IMR-90 (cell line): ENCODE measurements around the gene DCAF5. TPM values are rescaled to one million over a fixed set of nuclear protein-coding genes. Genes with fewer than 3 reads are reported as not detected.

ENCODE experiments used
- ATAC-seq: fragments of 200-7000 bp; cut with Tn5 transposase; 2 replicates; pipeline ENCODE4 v1.9.1; 2020; ENCODE audit warnings: low read depth, mild to moderate bottlenecking, moderate library complexity
- BruUV-seq: library from RNA; stranded (reverse); fragments of 400-500 nt; replicated peaks from 2 replicates; lab custom pipeline; 2021; lab: Mats Ljungman, UMichigan
- CTCF ChIA-PET: fragments of 300-600 bp; formaldehyde crosslinking; extraction: SDS; loops from one replicate; lab custom pipeline; 2021; ENCODE audit warnings: antibody characterized with exemption; lab: Yijun Ruan, JAX
- POLR2A ChIA-PET: fragments of 300-600 bp; sonication (Branson Sonifier 250); formaldehyde crosslinking; loops from one replicate; lab custom pipeline; 2022; ENCODE audit warnings: antibody characterized with exemption; ENCODE audit not compliant: unreplicated experiment; lab: Charles Lee
- DNase-seq: peaks from one replicate; pipeline ENCODE4 v3.0.0; 2013
- H2AFZ ChIP-seq: replicated peaks from 2 replicates; pipeline ENCODE3; 2013; ENCODE audit warnings: low read length, mild to moderate bottlenecking; ENCODE audit not compliant: poor library complexity
- H2AK5ac ChIP-seq: 2 replicates; pipeline ENCODE4 v1.6.1; 2013; ENCODE audit warnings: low read depth, low read length, inconsistent platforms
- H2AK9ac ChIP-seq: replicated peaks from 2 replicates; pipeline ENCODE3; 2013; ENCODE audit warnings: mild to moderate bottlenecking, low read depth, low read length, moderate library complexity; ENCODE audit not compliant: poor library complexity
- H2BK120ac ChIP-seq: 2 replicates; pipeline ENCODE4 v1.6.1; 2013; ENCODE audit warnings: low read depth, low read length, inconsistent platforms
- H2BK15ac ChIP-seq: 3 replicates; pipeline ENCODE4 v1.6.1; 2013; ENCODE audit warnings: low read depth, low read length, inconsistent platforms
- H2BK20ac ChIP-seq: 2 replicates; pipeline ENCODE4 v1.6.1; 2013; ENCODE audit warnings: low read depth, mild to moderate bottlenecking, inconsistent platforms, low read length, moderate library complexity
- H2BK5ac ChIP-seq: 2 replicates; pipeline ENCODE4 v1.6.1; 2013; ENCODE audit warnings: mild to moderate bottlenecking, low read depth, low read length, inconsistent platforms; ENCODE audit not compliant: poor library complexity, severe bottlenecking
- H3K14ac ChIP-seq: replicated peaks from 2 replicates; pipeline ENCODE4 v1.6.1; 2013; ENCODE audit warnings: low read depth, low read length, inconsistent platforms
- H3K18ac ChIP-seq: 2 replicates; pipeline ENCODE4 v1.6.1; 2013; ENCODE audit warnings: low read depth, low read length, control low read depth
- H3K23ac ChIP-seq: 2 replicates; pipeline ENCODE4 v1.6.1; 2013; ENCODE audit warnings: low read depth, low read length, inconsistent platforms
- H3K27ac ChIP-seq: 2 replicates; pipeline ENCODE4 v1.5.1; 2013; ENCODE audit warnings: mild to moderate bottlenecking, control low read depth, low read length; ENCODE audit not compliant: insufficient read depth
- H3K27me3 ChIP-seq: 2 replicates; pipeline ENCODE4 v1.6.1; 2013; ENCODE audit warnings: low read length; ENCODE audit not compliant: control insufficient read depth, insufficient read depth
- H3K36me3 ChIP-seq: 2 replicates; pipeline ENCODE4 v1.6.1; 2013; ENCODE audit warnings: low read length, mixed read lengths; ENCODE audit not compliant: control insufficient read depth, insufficient read depth
- H3K4ac ChIP-seq: 2 replicates; pipeline ENCODE4 v1.6.1; 2013; ENCODE audit warnings: low read depth, low read length, inconsistent platforms
- H3K4me1 ChIP-seq: 2 replicates; pipeline ENCODE4 v1.6.1; 2013; ENCODE audit warnings: low read length, mixed read lengths; ENCODE audit not compliant: control insufficient read depth, insufficient read depth
- H3K4me2 ChIP-seq: 2 replicates; pipeline ENCODE4 v1.6.1; 2013; ENCODE audit warnings: low read depth, mild to moderate bottlenecking, control low read depth, low read length, moderate library complexity
- H3K4me3 ChIP-seq: 2 replicates; pipeline ENCODE4 v1.5.1; 2013; ENCODE audit warnings: low read depth, mild to moderate bottlenecking, control low read depth, low read length, moderate library complexity; ENCODE audit not compliant: insufficient read depth
- H3K56ac ChIP-seq: 2 replicates; pipeline ENCODE4 v1.6.1; 2013; ENCODE audit warnings: low read length, inconsistent platforms; ENCODE audit not compliant: insufficient read depth; ENCODE audit errors: extremely low read depth
- H3K79me1 ChIP-seq, 2 experiments: 2 replicates each; pipeline ENCODE4 v1.6.1; 2013; ENCODE audit warnings: low read length in 2 of 2, inconsistent platforms in 1 of 2, low read depth in 1 of 2
- H3K9ac ChIP-seq: 2 replicates; pipeline ENCODE4 v1.6.1; 2013; ENCODE audit warnings: low read depth, low read length, control low read depth
- H3K9me1 ChIP-seq: 2 replicates; pipeline ENCODE4 v1.6.1; 2013; ENCODE audit warnings: low read length, inconsistent platforms; ENCODE audit not compliant: insufficient read depth
- H3K9me3 ChIP-seq: 2 replicates; pipeline ENCODE4 v1.6.1; 2013; ENCODE audit warnings: low read length; ENCODE audit not compliant: control insufficient read depth, insufficient read depth
- H4K20me1 ChIP-seq: 2 replicates; pipeline ENCODE4 v1.6.1; 2013; ENCODE audit warnings: low read length, inconsistent platforms; ENCODE audit not compliant: insufficient read depth
- H4K5ac ChIP-seq: 2 replicates; pipeline ENCODE4 v1.6.1; 2013; ENCODE audit warnings: mild to moderate bottlenecking, low read depth, low read length, control low read depth
- H4K8ac ChIP-seq, 2 experiments: 2 replicates each; pipeline ENCODE4 v1.6.1; 2013; ENCODE audit warnings: low read depth in 2 of 2, low read length in 2 of 2, control low read depth in 1 of 2, inconsistent platforms in 1 of 2
- H4K91ac ChIP-seq: 2 replicates; pipeline ENCODE4 v1.6.1; 2013; ENCODE audit warnings: low read depth, low read length, inconsistent platforms; ENCODE audit not compliant: insufficient read depth
- CEBPB ChIP-seq: IDR thresholded peaks from 2 replicates; pipeline ENCODE4 v1.6.1; 2012; ENCODE audit warnings: low read depth, low read length, improper control_type of control experiment
- CHD1 ChIP-seq: IDR thresholded peaks from 2 replicates; pipeline ENCODE4 v1.6.1; 2012; ENCODE audit warnings: low read depth, low read length, improper control_type of control experiment
- FOS ChIP-seq: fragments of 150-350 bp; IDR thresholded peaks from 2 replicates; pipeline ENCODE4 v1.6.1; 2016; ENCODE audit warnings: low read depth, low read length
- MAZ ChIP-seq: IDR thresholded peaks from 2 replicates; pipeline ENCODE4 v1.6.1; 2012; ENCODE audit warnings: low read depth, mild to moderate bottlenecking, low read length, improper control_type of control experiment, moderate library complexity, borderline replicate concordance
- MXI1 ChIP-seq: IDR thresholded peaks from 2 replicates; pipeline ENCODE4 v1.6.1; 2012; ENCODE audit warnings: low read depth, mild to moderate bottlenecking, low read length, moderate library complexity, borderline replicate concordance
- NFE2L2 ChIP-seq: fragments of 150-350 bp; IDR thresholded peaks from 2 replicates; pipeline ENCODE4 v1.6.1; 2016; ENCODE audit warnings: low read depth, mild to moderate bottlenecking, low read length
- POLR2A ChIP-seq: IDR thresholded peaks from 2 replicates; pipeline ENCODE4 v1.6.1; 2012; ENCODE audit warnings: mild to moderate bottlenecking, low read depth, low read length
- RAD21 ChIP-seq: IDR thresholded peaks from 2 replicates; pipeline ENCODE4 v1.6.1; 2012; ENCODE audit warnings: low read length, improper control_type of control experiment
- RCOR1 ChIP-seq: IDR thresholded peaks from 2 replicates; pipeline ENCODE4 v1.6.1; 2012; ENCODE audit warnings: mild to moderate bottlenecking, low read length, improper control_type of control experiment; ENCODE audit not compliant: insufficient replicate concordance
- RFX5 ChIP-seq: IDR thresholded peaks from 2 replicates; pipeline ENCODE4 v1.8.0; 2012; ENCODE audit warnings: low read depth, mild to moderate bottlenecking, low read length, moderate library complexity
- SMC3 ChIP-seq: fragments of 150-350 bp; IDR thresholded peaks from 2 replicates; pipeline ENCODE4 v1.6.1; 2016; ENCODE audit warnings: low read depth, mild to moderate bottlenecking, antibody characterized with exemption, low read length, moderate library complexity
- WGBS, 2 experiments: methylation state at CpG; one replicate each; pipeline versions ENCODE4 v1.1.5 to v1.1.7; 2013; ENCODE audit warnings: missing lambda C conversion rate in 2 of 2; ENCODE audit not compliant: insufficient read length in 1 of 2; ENCODE audit errors: extremely low coverage in 2 of 2; 5-methylcytosine and 5-hydroxymethylcytosine counted together
- dilution Hi-C: fragments of 300-500 bp; cut with HindIII; formaldehyde crosslinking; loops from one replicate; pipeline ENCODE4 v1.14.3; 2018; ENCODE audit warnings: low sequenced_read_pairs; ENCODE audit not compliant: unreplicated experiment
- in situ Hi-C: fragments of 300-500 bp; cut with MboI; formaldehyde crosslinking; loops from 3 replicates; pipeline ENCODE4 v1.14.3; 2019; ENCODE audit warnings: low sequenced_read_pairs, inconsistent platforms, mixed read lengths
- intact Hi-C: fragments of 100-400 bp; cut with micrococcal nuclease; formaldehyde crosslinking; loops from 2 replicates; pipeline ENCODE4 v1.10.0; 2022
- polyA plus RNA-seq, 3 experiments: library from polyadenylated mRNA; depleted of rRNA; stranded (reverse); fragments of >200 nt; gene quantifications; 2 replicates each; pipeline ENCODE4 v1.2.3, GENCODE V29; 2012; ENCODE audit warnings: low replicate concordance in 1 of 3
- total RNA-seq: library from RNA; depleted of rRNA; stranded (reverse); fragments of >200 nt; gene quantifications from 2 replicates; pipeline ENCODE4 v1.2.3, GENCODE V29; 2012
- TF ChIP-seq, protein P1 (sequence below): fragments of 150-350 bp; IDR thresholded peaks from 2 replicates; pipeline ENCODE4 v1.6.1; 2016; ENCODE audit warnings: low read depth, mild to moderate bottlenecking, low read length, moderate library complexity, borderline replicate concordance
- TF ChIP-seq, protein P2 (sequence below): conservative IDR thresholded peaks from 2 replicates; pipeline ENCODE4 v1.5.1; 2012; ENCODE audit warnings: mild to moderate bottlenecking, low read depth, low read length, improper control_type of control experiment

The DCAF5 gene
- total and polyA plus RNA-seq, 2 of the 4 experiments (the other 2 are of a cell fraction) = 17.6 to 30.4 TPM

- ChIA-PET CTCF (no interaction called here), POLR2A (interaction anchor here (0.7 kb wide), 1 partner anchor 44 kb away, joined by 3 read pairs; no protein-coding TSS in a partner anchor)
- WGBS, 2 experiments = no CpG with 5 or more reads among the region's 3 CpGs
- Histone ChIP-seq H2BK120ac (no peak overlapping the region), H3K9me3 (no peaks in the 10 kb centered on the region), H3K18ac (0 out of 2 replicates have a peak overlapping the region, but pooled peaks have one; percentile 18), H3K27me3 (no peaks in the 10 kb centered on the region), H2BK20ac (no peak overlapping the region), H2AK5ac (peak overlapping the region; percentile 60; the same call in 1 of the 2 replicates), H3K27ac (no peak overlapping the region), H3K4me3 (no peak overlapping the region), H3K9me1 (peaks cover 53% of the 10 kb centered on the region), H3K4me2 (no peak overlapping the region), H2BK5ac (no peak overlapping the region), H3K23ac (no peak overlapping the region), H3K36me3 (peaks cover 4% of the 10 kb centered on the region), H3K9ac (no peak overlapping the region), H2BK15ac (0 out of 3 replicates have a peak overlapping the region, but pooled peaks have one; percentile 4), H4K5ac (no peak overlapping the region), H4K91ac (no peak overlapping the region), H3K4me1 (peaks cover 44% of the 10 kb centered on the region), H4K20me1 (peaks cover 14% of the 10 kb centered on the region; the same call in 1 of the 2 replicates), H3K79me1 (peaks cover 22 to 73% of the 10 kb centered on the region in 2 experiments), H4K8ac (no peak overlapping the region), H2AK9ac (no peak overlapping the region), H3K14ac (no peak overlapping the region), H3K56ac (no peak overlapping the region), H2AFZ (no peak overlapping the region), H3K4ac (peak overlapping the region; percentile 50; the same call in 1 of the 2 replicates)
- ATAC-seq (no peak), DNase-seq (no peak)
- BruUV-seq = no TSS peak
- dilution Hi-C loops = no loop called here
- intact Hi-C loops = loop anchor here (10.0 kb wide), 1 partner anchor 46 kb away; no protein-coding TSS in a partner anchor
- in situ Hi-C loops = no loop called here
- TF ChIP-seq RFX5 = no peak
- no peak for TF ChIP-seq RCOR1
- TF ChIP-seq FOS = no peak
- TF ChIP-seq MXI1 = no peak
- TF ChIP-seq, protein P1, sequence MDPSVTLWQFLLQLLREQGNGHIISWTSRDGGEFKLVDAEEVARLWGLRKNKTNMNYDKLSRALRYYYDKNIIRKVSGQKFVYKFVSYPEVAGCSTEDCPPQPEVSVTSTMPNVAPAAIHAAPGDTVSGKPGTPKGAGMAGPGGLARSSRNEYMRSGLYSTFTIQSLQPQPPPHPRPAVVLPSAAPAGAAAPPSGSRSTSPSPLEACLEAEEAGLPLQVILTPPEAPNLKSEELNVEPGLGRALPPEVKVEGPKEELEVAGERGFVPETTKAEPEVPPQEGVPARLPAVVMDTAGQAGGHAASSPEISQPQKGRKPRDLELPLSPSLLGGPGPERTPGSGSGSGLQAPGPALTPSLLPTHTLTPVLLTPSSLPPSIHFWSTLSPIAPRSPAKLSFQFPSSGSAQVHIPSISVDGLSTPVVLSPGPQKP = no peak
- no peak for TF ChIP-seq RAD21
- no peak for TF ChIP-seq MAZ
- TF ChIP-seq SMC3 = no peak
- TF ChIP-seq POLR2A = no peak
- no peak for TF ChIP-seq CEBPB
- no peak for TF ChIP-seq NFE2L2
- TF ChIP-seq CHD1 = no peak
- TF ChIP-seq, protein P2, sequence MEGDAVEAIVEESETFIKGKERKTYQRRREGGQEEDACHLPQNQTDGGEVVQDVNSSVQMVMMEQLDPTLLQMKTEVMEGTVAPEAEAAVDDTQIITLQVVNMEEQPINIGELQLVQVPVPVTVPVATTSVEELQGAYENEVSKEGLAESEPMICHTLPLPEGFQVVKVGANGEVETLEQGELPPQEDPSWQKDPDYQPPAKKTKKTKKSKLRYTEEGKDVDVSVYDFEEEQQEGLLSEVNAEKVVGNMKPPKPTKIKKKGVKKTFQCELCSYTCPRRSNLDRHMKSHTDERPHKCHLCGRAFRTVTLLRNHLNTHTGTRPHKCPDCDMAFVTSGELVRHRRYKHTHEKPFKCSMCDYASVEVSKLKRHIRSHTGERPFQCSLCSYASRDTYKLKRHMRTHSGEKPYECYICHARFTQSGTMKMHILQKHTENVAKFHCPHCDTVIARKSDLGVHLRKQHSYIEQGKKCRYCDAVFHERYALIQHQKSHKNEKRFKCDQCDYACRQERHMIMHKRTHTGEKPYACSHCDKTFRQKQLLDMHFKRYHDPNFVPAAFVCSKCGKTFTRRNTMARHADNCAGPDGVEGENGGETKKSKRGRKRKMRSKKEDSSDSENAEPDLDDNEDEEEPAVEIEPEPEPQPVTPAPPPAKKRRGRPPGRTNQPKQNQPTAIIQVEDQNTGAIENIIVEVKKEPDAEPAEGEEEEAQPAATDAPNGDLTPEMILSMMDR = no peak
Observed at GRCh38 chr14:69048456-69048855, 104.5 kb downstream of the DCAF5 start.
